HG03521 (cell line): Measurements from ENCODE around the gene FEZF1.
"Not testable (repeated sequence)": the region's sequence is repeated elsewhere in the genome, so short reads cannot be mapped to it uniquely, and the experiment has no call there.

Experiments used
- ATAC-seq: cut with Tn5 transposase; IDR thresholded peaks from one replicate; pipeline ENCODE4 v1.9.1; 2021; ENCODE audit warnings: mild to moderate bottlenecking, moderate library complexity; ENCODE audit not compliant: unreplicated experiment

FEZF1 gene

DNA sequence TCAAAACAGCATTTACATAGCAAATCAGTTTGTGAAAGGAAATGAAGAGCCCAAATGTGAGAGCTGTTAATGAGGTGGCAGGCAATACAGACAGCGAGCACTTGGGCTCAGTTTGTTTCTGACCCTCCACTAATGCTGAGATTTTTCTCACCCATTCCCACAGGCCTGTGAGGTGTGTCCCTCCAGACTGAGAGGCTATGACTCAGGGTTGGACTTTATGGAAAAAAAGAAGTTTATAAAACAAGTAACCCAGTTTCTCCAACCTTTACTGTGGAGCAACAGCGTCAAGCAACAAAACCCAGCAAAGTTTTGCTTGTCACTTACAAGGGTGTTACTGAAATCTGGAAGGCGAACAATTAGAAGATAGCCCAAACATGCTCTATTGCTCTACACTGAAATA, 4.9 kb upstream of the FEZF1 start:
- no peak for ATAC-seq

DNA sequence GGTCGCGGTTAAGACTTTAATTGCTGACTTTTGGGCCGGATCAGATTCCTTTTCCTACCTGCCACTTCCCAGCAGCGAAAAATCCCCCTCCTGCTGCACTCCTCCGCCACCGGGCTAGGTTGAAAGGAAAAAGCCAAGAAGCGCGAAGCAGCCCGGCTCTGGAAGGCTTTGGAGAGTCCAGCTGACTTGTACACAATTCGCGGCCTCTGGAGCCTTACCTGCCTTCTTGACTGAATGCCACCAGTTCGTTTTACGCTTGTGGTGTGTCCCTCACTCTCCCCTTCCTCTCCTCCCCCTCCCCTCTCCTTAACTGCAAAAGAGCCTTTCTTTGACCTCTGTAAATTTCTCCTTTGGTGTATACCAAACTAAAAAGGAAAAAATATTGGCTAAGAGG, 2.7 kb upstream of the FEZF1 start:
- ATAC-seq, result no peak

DNA sequence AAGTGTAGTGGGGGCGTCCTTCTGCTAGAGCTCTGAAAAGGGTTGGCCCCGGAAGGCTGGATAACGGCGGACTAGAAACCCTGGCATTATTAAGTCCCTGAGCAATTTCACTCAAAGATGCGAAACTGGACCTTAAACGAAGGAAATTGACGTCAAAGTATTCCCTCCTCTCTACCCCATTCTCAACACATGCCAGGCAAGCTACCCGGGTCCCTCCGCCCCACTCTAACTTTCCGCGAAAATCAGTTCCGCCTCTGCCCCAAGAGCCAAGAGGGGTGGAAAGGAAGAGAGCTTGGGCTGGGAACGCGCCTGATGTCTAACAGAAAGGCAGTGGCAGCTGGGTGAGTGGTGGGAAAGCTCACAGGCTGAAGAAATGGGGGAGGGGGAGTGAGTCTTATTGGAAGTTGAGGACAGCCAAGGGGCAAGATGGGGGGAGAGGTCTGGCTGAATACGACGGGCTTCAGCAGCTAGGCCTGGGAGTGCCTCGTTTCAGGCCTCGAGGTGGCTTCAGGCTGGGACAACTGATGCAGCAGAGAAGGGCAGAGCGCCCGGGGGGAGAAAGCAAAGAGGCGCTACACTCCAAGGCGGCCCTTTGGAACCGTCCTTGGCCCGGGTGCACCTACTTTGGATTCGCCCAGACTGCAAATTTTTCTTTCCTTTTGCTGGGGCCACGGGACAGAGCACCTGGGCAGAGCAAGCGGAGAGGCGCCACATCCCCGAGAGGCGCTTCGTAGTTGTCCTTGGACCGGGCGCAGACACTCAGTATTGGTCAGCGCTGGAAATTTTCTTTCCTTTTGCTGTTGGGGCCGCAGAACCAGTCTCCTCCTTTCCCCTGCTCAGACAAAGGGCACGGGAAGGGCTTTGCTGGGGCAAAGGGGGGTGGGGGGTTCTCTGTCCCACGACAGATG, 2.0 kb upstream of the FEZF1 start:
- no peak for ATAC-seq

DNA sequence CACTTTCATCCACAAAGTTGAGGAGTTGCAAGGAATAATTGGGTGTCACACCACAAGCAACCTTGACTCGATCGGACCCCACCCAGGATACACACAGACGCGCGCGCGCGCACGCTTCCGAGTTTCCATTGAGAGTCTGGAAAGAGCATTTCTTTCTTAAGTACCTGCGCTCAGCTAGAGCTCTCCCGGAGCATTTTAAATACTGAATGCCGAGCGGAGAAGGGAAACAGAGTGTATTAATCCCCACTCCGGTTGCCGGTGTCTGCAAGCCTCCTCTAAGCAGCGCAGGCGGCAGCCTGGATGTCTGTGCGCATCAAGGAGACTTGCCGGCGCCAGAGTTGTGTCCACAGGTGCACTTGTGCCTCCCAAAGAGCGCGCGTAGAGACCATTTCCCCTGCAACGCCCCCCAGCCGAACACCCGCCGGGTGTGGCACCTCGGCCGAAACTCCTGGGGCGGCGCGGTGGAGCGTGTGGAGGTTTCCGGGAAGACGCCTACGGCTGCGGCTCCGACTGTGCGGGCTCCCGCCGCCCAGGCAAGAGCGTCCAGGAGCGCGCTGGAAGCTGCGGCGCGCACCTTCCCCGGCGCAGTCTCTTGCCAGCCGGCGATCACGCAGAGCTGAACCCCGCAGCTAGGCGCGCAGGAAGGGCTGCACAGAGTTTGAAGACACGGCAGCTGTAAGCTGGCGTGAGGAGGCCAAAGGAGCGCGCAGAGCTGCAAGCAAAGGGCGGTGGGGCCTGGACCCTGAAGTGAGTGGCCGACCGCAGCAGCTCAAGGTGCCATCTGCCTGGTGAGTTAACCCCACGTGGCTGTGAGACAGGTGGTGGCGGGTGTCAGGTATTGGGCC, 1.1 kb upstream of the FEZF1 start:
- ATAC-seq, result no peak

DNA sequence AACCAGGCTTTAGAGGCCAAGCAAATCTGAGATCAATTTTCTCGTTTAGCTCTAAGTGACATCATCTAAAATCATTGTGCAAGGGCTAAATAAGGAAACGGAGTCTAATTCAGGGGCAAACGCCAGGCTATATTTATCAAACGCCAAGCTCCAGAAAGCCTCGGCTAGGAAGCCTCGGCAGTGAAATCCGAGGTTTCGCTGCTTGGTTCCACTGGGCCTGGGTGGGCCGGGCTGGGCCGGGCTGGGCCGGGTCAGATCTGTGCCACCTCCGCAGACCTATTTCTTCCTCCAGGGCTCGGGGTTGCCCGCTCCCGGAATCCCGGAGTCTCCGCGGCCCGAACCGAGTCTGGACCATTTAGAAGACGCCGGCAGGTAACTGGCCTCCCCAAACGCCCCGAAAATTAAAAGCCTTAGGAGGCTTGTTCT, 459 bp upstream of the FEZF1 start:
- ATAC-seq, result no peak

DNA sequence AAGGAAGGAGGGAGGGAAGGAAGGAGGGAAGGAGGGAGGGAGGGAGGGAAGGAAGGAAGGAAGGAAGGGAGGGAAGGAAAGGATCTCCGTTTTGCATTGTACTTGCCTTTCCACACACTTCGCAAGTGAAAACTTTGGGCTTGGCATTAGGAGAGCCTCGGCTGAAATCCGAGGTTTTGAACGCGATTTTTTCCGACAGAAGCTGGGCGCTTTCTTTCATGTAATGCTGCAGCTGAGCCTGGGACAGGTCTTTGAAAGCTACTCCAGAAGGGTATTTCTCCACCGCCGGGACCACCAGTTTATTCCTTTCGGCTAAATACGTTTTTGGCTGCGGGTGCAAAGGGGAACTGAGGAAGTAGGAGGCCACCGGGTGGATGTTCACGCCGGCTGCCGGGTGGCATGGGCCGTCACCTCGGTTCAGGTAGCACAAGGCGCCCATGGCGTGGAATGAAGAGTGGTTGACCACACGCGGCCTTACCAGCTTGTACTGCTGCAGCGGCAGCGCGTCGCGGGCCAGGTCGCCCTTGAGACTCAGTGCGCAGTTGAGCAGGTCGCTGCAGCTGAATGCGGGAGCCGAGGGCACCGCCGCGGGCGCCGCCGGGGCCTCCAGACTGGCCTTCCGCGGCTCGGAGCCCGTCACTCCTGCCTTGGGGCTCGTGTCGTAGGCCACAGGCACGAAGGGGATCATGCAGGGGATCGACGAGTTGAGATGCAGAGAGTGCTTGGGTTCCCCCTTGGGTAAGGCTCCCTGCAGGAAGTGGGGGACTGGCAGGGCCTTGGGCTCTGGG, 825 bp downstream of the FEZF1 start:
- no peak for ATAC-seq

DNA sequence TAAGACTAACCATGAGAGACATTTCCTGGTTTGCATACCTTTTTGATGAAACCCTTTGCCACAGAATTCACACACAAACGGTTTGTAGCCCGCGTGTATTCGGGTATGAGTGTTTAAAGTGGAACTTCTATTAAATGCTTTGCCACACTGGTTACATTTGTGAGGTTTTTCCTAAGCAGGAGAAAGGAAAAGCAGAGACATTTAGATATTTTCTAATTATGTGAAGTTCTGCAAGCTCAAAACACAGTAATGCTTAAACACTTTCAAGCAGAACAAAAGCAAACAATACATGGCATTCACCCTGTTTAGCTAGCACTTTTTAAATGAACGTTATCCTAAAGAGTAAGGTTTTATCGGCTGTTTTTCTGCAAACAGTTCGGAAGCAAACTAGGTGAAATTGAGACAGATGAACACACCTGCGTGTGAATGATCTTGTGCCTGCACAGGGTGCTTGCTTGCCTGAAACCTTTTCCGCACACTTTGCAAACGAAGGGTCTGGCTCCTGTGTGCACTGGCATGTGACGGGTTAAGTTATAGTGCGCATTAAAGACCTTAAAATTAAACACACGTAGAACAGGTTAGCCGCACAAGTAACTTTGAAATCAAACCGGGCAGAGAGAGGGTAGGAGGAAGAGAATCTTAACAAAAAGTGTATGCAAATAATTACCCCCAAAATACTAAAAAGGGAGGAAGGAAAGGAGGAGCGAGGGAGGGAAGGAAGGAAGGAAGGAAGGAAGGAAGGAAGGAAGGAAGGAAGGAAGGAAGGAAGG, 1.6 kb downstream of the FEZF1 start:
- ATAC-seq, result no peak

DNA sequence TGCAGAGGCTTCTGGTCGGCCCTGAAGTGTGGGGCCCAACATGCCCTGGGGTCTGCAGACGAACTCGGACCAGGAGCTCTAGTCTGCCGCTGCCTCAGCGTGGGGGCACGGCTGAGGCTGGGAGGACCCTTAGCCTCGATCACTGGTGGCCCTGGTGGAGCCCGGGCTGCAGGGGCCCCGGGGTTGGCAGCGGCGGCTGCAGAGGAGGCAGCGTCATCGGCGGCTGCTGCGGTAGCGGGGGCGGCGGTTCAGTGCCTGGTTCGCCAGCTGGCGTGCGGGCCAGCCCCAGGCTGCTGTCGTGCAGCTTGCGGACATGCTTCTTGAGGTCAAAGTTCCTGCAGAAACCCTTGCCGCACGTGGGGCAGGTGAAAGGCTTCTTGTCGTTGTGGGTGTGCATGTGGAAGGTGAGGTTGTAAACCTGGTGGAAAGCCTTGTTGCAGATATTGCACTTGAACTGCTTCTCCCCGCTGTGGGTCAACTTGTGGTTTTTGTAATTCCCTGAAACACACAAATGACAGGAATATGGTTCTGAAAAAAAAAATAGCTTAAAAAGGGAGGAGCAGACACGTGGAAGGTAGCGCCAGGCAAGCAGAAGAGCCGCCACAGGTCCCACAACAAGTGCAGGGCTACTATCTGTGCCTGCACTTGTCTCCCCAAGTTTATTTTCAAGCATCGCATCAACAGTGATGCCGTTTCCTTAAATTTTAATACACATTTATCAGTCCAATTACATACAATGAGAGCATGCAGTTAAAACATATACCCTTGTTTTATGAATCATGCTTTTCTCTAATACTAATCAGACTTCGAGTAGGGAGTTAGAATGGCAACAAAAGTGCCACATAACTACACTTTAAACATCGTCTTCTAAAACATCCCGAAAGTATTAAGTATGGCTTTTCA, 2.4 kb downstream of the FEZF1 start:
- no peak for ATAC-seq

DNA sequence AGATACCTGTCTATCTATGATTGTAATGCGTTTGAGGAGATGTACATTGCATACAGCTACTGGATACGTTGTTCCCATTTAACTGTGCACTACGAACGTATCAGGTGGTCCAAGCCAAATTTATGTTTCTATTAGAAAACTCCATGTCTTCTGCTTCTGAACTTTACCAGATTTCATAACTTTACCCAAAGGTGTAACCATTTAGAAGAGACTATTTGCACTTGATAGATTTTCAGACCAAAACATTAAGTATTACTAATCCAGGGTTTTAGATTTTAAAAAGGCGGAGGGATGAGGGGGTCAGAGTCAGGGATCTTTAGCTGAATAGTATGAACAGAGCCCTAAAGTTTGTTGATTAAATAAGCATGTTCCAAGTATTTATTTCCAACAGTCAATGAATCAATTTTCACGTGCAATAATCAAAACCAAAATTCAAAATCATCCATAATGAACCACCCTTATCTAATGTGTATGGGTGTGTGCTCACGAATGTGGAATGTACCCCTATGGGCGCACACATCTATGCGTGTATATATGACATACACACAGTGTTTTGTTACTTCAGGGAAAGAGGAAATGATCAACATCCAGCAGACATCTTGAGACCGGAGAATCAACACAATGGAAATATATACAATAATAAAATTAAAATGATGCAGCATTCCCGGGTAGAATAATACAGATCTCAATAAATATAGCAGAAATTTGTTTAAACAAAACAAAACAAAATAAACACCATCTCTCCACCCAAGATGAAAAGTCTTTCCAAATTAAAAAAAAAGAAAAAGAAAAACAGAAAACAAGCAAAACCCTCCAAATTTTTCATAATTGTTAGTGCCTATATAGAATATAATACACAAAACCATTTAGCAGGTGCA, 3.4 kb downstream of the FEZF1 start:
- ATAC-seq, result no peak

DNA sequence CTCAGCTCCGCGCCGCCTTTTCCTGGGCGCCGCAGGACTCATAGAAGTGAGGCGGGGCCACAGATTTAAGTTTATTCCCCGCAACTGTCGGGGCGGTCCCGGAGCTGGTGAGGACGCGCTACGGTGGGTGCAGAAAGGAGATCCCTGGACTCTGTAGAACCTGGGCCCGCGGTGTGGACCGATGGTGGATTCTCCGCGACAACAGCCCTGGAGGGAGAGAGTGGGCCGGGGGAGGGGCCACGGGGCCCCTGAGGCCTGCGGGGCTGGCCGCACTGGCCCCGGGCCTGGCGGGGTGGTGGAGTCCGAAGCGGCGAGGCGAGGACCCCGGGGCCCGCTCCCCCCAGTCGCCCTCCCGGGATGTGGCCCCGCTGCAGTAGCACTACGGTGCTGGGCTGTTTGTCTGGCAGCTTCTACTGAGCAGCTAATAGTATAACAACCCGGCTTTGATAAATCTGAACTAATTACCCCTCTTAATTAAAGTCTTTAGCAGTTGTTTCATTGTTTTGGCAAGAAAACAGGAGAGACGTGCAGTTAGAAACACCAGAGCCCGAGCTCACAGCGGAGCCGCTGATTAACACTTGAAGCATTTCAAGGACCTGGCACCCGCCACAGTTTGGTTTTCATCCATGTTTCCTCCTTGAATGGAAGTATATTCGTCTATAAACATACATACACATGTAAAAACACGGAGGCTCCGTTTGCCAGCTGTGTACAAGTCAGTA, 4.2 kb downstream of the FEZF1 start:
- no peak for ATAC-seq

DNA sequence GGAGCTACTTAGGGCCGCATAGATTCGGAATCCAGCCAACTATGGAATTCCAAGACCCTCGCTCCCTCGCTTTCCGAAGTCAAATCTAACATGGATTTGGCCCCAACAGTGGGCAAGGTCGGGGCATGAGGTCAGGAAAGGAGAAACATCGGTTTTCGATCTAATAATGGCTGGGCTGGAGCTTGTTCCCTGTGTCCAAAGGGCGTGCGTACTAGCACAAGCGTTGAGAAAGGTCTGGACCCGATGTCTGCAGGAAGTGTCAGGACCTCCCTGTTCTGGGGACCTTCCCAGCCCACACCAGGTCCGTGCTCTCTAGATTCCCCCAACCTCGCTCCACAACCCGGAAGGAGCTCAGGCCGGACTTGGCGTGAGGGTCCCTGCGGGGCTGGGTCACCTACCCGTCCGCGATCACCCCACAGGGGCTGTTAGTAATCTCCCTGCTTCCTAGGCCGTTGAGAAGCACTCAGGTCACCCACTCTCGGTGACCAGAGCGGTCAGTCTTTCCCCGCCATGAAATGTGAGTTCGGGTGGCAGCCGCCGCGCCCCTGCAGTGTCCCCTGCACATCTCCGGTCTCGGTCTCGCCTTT, 4.8 kb downstream of the FEZF1 start:
- ATAC-seq, result no peak

DNA sequence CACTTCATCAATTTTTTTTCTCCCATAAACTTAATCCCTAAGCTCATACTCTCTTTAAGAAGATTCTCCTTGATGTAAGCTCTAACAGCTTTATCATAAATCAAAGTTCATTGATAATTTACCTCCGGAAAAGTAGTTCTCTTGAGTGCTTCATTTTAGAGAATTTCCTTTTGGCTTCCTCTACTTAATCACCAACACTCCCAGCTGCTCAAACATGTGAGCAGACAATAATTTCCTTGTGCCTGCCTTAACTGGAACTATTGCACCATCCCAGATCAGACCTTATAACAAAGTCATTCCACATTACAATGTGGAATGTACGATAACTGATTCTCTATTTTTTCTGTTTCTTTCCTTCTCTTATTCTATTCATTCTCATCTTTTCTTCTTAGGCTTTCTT, 5.9 kb downstream of the FEZF1 start:
- ATAC-seq, result no peak

DNA sequence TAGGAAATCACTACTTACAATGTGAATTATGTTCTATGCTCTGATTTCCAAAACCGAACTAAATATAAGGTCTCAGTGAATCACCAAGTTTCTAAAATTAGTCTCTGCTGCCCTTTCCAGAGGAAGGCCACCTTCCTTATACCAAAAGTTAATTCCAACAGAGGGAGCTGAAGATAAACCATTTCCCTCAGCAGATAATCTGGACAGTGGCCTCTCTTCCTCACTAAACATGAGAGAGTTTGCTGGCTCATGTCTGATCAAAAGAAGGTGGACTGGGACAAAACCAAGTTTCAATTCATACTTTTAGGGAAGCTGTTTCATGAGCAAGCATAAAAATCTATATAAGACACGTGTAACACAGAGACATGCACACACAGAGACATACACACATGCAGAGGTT, 6.4 kb downstream of the FEZF1 start:
- no peak for ATAC-seq

DNA sequence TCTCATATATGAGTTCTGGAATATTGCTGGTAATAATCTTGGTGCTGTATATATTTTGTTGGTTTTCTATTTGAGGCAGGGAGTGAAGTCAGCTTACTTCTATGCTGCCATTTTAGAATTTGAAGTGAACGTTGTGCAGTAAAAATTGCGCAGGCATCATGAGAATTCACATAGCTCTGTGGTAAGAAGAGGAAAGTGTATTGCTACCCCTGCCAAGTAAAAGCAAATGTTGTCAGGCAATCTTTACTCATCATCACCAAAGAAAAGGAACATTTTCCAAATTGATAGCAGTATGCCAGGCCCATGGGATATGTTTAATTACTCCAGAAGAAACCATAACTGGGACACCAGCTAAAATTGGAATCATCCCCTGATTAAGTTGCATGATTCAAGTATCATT, 13.4 kb downstream of the FEZF1 start:
- no peak for ATAC-seq

DNA sequence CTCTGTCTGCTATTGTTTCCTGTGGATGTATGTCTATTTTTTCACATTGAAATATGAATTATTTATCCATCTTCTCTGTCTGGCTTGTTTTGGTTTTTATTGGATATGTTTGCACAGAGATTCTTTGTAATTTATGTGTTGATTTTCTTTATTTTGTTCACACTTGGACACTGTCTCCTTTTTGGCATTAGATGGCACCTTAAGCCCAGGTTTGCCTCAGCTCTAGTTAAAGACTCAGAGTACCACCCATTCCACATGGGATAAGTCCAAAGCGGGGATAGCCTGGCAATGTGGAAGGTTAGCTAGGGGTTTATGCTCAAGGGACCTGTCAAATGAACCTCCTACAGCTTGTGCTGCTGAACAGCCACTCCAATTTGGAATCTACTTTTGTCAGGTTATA, 14.1 kb downstream of the FEZF1 start:
- no peak for ATAC-seq

DNA sequence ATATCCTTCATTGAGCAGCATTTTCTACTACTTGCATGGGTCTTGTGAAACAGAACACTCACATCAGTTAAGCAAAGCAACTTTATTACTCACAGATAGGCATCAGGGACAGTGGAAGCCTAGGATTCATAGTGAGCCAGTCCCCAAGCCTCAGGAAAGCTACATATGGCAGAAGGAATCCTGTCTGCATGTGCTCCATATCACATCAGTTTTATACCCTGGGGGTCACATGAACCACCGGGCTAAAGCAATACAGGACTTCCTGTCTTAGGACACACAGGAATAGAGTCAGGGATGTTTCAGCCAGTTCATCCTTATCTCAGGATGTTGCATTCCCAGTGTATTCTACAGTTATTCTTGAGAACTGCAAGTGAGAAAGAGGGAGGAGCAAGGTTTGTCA, 15.1 kb downstream of the FEZF1 start:
- ATAC-seq, result no peak

DNA sequence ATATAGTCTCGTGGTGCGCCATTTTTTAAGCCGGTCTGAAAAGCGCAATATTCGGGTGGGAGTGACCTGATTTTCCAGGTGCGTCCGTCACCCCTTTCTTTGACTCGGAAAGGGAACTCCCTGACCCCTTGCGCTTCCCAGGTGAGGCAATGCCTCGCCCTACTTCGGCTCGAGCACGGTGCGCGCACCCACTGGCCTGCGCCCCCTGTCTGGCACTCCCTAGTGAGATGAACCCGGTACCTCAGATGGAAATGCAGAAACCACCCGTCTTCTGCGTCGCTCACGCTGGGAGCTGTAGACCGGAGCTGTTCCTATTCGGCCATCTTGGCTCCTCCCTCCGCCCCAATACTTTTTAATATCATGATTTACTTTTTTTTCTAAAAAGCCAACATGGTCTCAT, 19.9 kb downstream of the FEZF1 start:
- ATAC-seq, result not testable (repeated sequence)

DNA sequence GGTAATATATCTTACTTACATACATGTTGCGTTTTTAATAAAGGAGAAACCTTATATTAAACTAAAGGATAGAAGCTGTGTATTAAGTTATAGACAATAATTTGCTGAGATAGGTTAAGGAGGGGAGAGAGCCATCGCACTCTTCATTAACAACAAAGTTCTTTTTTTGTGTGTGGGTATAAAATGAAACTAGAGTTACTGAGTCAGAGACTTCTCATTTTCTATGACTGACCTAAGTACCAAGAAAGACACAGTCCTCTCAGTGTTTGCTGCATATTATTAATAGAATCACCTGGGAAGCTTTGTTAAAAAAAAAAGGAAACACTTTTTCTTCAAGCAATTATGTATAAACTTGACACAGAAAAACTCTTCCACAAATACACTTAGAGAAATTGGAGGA, 31.4 kb downstream of the FEZF1 start:
- ATAC-seq, result no peak
